Retinal pigment epithelial cell (primary cell): ENCODE data around the gene NUDC.
"Not testable (repeated sequence)": the region's sequence is repeated elsewhere in the genome, so short reads cannot be mapped to it uniquely, and the experiment has no call there.

Experiments
- DNase-seq: peaks from one replicate; pipeline ENCODE4 v3.0.0-alpha.2; 2010; ENCODE audit warnings: low read depth
- H3K4me3 ChIP-seq: 2 replicates; pipeline ENCODE4 v1.5.1; 2011; ENCODE audit warnings: mild to moderate bottlenecking, low read length, control low read depth, moderate library complexity
- CTCF ChIP-seq: conservative IDR thresholded peaks from 2 replicates; pipeline ENCODE4 v1.5.1; 2011; ENCODE audit warnings: low read depth, low read length, control low read depth, inconsistent platforms

Gene NUDC

GRCh38 chr1:26945728-26946127, 24.2 kb downstream of the NUDC start:
- peak; percentile 6 for TF ChIP-seq CTCF
- H3K4me3 ChIP-seq, result no peak overlapping the region
- DNase-seq, result no peak

- H3K4me3 ChIP-seq, result no peak overlapping the region
- no peak for DNase-seq
- TF ChIP-seq CTCF, result no peak
These were observed 24.7 kb downstream of the NUDC start for GRCh38 chr1:26946270-26946669.

- not testable (repeated sequence) for DNase-seq, H3K4me3 ChIP-seq
These were observed 27.1 kb downstream of the NUDC start for GRCh38 chr1:26948725-26949057.

GRCh38 chr1:26949266-26949925, 27.9 kb downstream of the NUDC start:
- no peak for TF ChIP-seq CTCF
- DNase-seq, result no peak

GRCh38 chr1:26949926-26950319, 28.4 kb downstream of the NUDC start:
- DNase-seq, result no peak
- no peak overlapping the region for H3K4me3 ChIP-seq

More at GRCh38 chr1:26949266-26949925, 27.9 kb downstream of the NUDC start:
- H3K4me3 ChIP-seq, result no peak overlapping the region

GRCh38 chr1:26950602-26951001, 29.1 kb downstream of the NUDC start:
- no peak for DNase-seq
- H3K4me3 ChIP-seq, result no peak overlapping the region
- no peak for TF ChIP-seq CTCF

More at GRCh38 chr1:26949926-26950319, 28.4 kb downstream of the NUDC start:
- TF ChIP-seq CTCF, result no peak

- TF ChIP-seq CTCF, result no peak
- no peak overlapping the region for H3K4me3 ChIP-seq
- no peak for DNase-seq
These were observed 29.7 kb downstream of the NUDC start for GRCh38 chr1:26951216-26951615.
